GM12801 (cell line): Measurements from ENCODE around the gene CLCN6.

Experiments used
- TF ChIP-seq, protein P1 (sequence below): IDR thresholded peaks from one replicate; pipeline ENCODE4 v1.5.1; 2011; ENCODE audit warnings: control low read depth; ENCODE audit not compliant: insufficient read length; ENCODE audit errors: extremely low read depth

The CLCN6 gene

DNA sequence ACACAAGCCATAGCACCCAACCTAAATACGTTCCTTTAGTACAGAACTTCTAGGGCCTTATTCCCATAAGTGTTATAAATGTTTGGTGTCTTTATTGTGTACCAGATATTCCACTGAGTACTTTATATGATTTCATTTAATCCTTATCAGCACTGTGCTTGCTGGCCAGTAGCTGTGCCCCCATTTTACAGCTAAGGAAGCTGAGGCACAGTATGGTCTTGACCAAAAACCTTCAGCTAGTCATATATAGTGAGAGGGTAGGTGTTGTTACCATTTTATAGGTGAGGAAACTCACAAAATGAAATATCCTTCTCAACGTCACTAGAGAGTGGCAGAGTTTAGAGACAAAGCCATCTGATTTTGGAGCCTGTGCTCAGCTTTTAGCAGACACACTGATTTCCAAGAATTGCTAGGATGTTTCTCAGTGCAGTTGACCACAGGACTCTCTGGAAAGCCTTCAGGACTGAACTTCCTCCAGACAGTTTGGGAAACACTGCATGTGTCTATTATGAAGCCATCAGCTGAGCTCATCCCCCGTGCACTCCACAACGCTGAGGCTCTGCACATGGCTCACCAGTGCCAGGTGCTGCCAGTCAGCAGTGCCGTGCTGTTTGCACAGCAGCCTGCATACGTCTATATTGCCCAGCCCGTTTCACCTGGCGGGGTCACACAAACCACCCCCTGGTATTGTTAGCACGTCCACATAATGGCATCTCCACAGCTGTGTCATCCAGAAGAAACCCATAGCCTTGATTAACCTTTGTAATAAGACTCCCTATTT lies 26.1 kb downstream of the CLCN6 start:
- TF ChIP-seq, protein P1, sequence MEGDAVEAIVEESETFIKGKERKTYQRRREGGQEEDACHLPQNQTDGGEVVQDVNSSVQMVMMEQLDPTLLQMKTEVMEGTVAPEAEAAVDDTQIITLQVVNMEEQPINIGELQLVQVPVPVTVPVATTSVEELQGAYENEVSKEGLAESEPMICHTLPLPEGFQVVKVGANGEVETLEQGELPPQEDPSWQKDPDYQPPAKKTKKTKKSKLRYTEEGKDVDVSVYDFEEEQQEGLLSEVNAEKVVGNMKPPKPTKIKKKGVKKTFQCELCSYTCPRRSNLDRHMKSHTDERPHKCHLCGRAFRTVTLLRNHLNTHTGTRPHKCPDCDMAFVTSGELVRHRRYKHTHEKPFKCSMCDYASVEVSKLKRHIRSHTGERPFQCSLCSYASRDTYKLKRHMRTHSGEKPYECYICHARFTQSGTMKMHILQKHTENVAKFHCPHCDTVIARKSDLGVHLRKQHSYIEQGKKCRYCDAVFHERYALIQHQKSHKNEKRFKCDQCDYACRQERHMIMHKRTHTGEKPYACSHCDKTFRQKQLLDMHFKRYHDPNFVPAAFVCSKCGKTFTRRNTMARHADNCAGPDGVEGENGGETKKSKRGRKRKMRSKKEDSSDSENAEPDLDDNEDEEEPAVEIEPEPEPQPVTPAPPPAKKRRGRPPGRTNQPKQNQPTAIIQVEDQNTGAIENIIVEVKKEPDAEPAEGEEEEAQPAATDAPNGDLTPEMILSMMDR: no peak

DNA sequence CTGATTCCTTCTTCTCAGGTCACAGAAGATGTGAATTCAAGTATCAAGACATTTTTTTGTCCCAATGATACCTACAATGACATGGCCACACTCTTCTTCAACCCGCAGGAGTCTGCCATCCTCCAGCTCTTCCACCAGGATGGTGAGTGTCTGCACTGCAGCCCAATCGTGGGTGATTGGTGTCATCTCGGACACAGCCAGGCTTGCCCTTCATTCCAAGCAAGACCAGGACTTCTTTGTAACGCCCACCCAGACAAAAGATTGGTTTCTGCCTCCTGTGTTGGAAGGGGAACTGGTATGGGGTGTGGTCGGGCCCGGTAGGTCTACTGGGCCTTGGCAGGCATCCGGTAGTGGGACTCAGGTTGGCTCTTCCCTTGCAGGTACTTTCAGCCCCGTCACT lies 27.5 kb downstream of the CLCN6 start:
- TF ChIP-seq, protein P1: no peak

DNA sequence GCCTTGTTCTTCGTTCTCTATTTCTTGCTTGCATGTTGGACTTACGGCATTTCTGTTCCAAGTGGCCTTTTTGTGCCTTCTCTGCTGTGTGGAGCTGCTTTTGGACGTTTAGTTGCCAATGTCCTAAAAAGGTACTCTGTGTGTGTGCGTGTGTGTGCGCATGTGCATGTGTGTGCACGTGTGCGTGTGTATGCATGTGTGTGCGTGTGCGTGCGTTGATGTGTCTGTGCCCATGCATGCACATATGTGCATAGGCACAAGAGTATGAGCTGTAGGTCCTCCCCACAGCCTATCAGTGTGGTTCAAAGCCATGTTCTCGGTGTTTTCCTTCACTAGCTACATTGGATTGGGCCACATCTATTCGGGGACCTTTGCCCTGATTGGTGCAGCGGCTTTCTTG lies 27.9 kb downstream of the CLCN6 start:
- TF ChIP-seq, protein P1: no peak

DNA sequence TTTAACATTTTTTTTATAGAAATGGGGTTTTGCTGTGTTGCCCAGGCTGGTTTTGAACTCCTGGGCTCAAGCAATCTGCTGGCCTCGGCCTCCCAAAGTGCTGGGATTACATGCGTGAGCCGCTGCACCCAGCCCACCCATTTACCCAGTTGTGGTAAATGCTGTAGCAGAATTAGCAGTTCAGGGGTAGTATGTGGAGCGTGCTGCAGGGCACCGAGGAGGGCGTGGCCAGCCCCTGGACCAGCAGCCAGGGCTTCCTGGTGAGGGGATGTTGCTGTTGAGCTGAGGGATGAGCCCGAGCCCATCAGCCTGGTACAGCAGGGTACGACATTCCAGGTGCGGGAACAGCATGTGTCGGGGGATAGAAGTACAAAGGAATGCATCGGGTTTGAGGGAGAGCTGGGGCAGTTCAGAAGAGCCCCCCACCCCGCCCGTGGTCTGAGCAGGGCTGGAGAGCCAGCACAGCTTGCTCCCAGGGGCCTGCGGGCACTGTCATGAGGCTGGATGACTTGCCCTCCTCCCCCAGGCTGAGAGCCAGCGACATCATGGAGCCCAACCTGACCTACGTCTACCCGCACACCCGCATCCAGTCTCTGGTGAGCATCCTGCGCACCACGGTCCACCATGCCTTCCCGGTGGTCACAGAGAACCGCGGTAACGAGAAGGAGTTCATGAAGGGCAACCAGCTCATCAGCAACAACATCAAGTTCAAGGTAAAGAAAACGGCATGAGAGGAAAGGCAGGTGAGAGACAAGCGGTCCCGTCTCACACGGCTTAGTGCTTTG lies 29.6 kb downstream of the CLCN6 start:
- TF ChIP-seq, protein P1: no peak

DNA sequence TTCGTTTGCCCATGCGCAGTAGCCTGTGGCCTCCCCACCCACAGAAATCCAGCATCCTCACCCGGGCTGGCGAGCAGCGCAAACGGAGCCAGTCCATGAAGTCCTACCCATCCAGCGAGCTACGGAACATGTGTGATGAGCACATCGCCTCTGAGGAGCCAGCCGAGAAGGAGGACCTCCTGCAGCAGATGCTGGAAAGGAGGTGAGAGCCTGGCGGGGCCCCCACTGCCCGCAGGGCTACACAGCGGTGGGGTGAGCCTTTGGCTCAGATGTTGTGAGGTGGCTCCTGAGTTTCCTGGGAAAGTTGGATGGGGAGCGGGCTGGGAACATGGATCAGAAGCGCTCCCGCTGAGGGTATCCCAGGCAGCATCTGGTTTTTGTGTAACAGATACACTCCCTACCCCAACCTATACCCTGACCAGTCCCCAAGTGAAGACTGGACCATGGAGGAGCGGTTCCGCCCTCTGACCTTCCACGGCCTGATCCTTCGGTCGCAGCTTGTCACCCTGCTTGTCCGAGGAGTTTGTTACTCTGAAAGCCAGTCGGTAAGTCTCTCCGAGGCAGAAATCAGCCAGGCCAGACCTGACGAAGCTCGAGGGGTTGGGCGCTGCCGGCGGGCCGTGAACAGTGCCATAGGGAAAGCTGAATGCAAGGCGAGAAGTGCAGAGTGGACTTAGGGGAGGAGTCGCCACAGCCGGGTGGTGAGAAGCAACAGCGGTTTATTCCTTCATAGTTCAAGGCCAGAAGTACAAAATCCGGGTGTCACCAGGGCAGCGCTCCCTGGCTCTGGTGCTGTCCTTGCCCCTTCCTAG lies 31.2 kb downstream of the CLCN6 start:
- TF ChIP-seq, protein P1: no peak

DNA sequence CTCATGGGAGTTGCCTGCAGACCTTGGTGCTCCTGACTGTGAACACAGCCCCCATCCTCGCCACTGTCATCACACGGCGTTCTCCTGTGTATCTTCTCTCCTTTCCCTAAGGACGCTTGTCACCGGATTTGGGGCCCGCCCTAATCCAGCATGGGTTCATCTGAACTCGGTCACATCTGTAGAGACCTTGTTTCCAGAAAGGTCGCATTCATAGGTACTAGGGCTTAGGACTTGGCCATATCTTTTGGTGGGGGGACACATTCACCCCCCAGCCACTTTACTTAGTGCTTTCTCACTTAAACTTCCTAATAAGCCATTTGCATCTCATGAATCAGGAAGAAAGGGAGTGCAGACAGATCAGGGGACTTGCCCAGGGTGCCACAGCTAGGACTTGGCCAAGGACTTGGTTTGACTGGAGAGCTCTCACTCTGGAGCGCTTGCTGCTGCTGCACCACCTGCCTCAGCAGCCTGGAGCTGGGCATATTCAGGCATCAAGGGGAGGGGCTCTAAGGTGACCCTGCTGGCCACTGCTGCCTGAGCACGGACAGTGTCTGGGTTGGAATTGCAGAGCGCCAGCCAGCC lies 31.9 kb downstream of the CLCN6 start:
- TF ChIP-seq, protein P1: no peak
